ENCODE results near the gene PTPRQ.

PTPRQ gene

DNA sequence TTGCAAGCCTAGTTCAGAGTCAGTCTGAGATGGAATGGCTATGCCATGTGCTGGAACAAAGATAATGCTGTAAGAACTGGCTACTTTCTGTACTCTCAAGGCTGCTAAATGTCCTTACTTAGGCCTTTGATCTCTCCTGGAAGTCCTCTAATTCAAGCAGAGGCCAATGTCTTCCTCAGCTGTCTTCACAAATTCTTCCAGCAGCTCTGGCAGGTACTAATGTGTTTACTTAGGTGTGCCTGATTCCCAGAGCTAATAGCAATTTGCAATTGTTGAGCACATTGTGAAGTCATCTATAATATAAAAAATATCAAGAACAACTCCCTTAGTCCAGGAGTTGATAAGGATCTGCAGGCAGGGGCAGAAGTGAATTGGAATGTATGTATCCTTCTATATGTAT lies 268.8 kb downstream of the PTPRQ start:
- DNase-seq: no peak
- no peak for TF ChIP-seq POLR2A (IDR thresholded peaks at IDR 0.05; ENCODE audit: low read length)
- no peak for TF ChIP-seq GATA1 (IDR thresholded peaks at IDR 0.05; ENCODE audit: low read depth, low read length)

DNA sequence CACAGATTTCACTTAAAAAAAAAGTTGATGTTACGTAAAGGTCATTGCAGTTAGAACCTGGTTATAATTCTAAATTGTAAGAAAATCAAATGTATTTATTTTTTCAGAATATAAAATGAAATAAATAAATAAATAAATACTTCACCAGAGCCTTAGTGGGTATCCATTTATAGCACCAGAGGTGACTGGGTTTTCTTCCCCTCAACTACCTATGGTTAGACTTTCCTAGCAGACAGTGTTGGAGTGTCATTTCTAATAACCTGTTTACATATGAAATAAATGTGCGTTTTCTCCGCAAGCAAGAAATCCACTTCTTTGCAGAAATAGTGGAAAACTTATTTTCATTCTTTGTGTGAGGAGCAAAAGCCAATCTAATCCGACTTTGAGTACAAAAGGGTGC lies 269.4 kb downstream of the PTPRQ start:
- DNase-seq: no peak
- no peak for TF ChIP-seq POLR2A (IDR thresholded peaks at IDR 0.05; ENCODE audit: low read length)
- TF ChIP-seq GATA1 (IDR thresholded peaks at IDR 0.05; ENCODE audit: low read depth, low read length): no peak

GRCh38 chr12:80714055-80714454 lies 270.0 kb downstream of the PTPRQ start:
- no peak for DNase-seq
- TF ChIP-seq POLR2A (IDR thresholded peaks at IDR 0.05; ENCODE audit: low read length): no peak
- no peak for TF ChIP-seq GATA1 (IDR thresholded peaks at IDR 0.05; ENCODE audit: low read depth, low read length)

GRCh38 chr12:80714846-80715245 lies 270.8 kb downstream of the PTPRQ start:
- no peak for TF ChIP-seq POLR2A (IDR thresholded peaks at IDR 0.05; ENCODE audit: low read length)
- no peak for TF ChIP-seq GATA1 (IDR thresholded peaks at IDR 0.05; ENCODE audit: low read depth, low read length)
- no peak for DNase-seq

- DNase-seq: no peak
- TF ChIP-seq POLR2A (IDR thresholded peaks at IDR 0.05; ENCODE audit: low read length) (no peak), GATA1 (IDR thresholded peaks at IDR 0.05; ENCODE audit: low read depth, low read length) (no peak)
Observed at GRCh38 chr12:80715713-80716249, 271.7 kb downstream of the PTPRQ start.

GRCh38 chr12:80716696-80717469 lies 272.8 kb downstream of the PTPRQ start, which contains the start of gene MYF5:
Gene MYF5, plus strand, starts transcription at chr12:80716912. Its CDS starts 152 bp downstream, at chr12:80717064.
- TF ChIP-seq POLR2A (IDR thresholded peaks at IDR 0.05; ENCODE audit: low read length) (no peak), GATA1 (IDR thresholded peaks at IDR 0.05; ENCODE audit: low read depth, low read length) (no peak)
- no peak for DNase-seq

DNA sequence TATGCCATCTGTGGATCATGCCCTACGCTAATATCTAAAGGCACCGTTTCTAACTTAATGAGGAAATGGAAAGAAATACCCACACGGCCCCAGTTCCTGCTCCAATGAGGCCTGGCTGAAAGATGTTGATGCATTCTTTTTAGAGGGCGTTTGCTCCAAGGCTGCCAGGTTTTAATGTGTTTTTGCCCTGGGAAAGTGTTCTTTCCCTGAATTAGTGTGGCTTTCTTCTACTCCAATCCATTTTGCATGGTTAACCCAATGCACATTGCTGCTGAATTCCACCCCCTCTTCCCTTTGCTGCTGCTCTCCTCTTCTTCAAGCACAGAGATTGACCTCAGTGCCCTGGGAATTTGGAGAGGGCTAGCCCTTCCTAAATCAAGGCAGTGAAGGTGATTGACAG lies 273.8 kb downstream of the PTPRQ start:
- TF ChIP-seq GATA1 (IDR thresholded peaks at IDR 0.05; ENCODE audit: low read depth, low read length): no peak
- no peak for DNase-seq

- TF ChIP-seq GATA1 (IDR thresholded peaks at IDR 0.05; ENCODE audit: low read depth, low read length) (no peak), POLR2A (IDR thresholded peaks at IDR 0.05; ENCODE audit: low read length) (no peak)
- no peak for DNase-seq
Observed at GRCh38 chr12:80720516-80720915, 276.5 kb downstream of the PTPRQ start.

GRCh38 chr12:80721326-80721725 lies 277.3 kb downstream of the PTPRQ start:
- TF ChIP-seq POLR2A (IDR thresholded peaks at IDR 0.05; ENCODE audit: low read length): no peak
- TF ChIP-seq GATA1 (IDR thresholded peaks at IDR 0.05; ENCODE audit: low read depth, low read length): no peak

More at GRCh38 chr12:80721326-80721725, 277.3 kb downstream of the PTPRQ start:
- no peak for DNase-seq
